Esophagus squamous epithelium (tissue), 4 donors: Measurements from ENCODE around the gene FOXD4.
"Not testable (repeated sequence)": the region's sequence is repeated elsewhere in the genome, so short reads cannot be mapped to it uniquely, and the experiment has no call there.

Experiments
- POLR2A ChIP-seq, 4 donors: fragments of 450-650 bp; IDR thresholded peaks; one replicate each; pipeline ENCODE4 v1.6.1; 2017; ENCODE audit warnings: antibody characterized with exemption in 4 of 4, mild to moderate bottlenecking in 4 of 4, moderate library complexity in 3 of 4
- TF ChIP-seq, protein P1 (sequence below), 6 experiments: fragments of 450-650 bp in 4 of 6; fragments of 200-600 bp in 2 of 6; sonication (generic) in 2 of 6; IDR thresholded peaks; one replicate each; pipeline ENCODE4 v1.5.1; 2016 to 2019; ENCODE audit warnings: antibody characterized with exemption in 6 of 6, mild to moderate bottlenecking in 4 of 6, moderate library complexity in 4 of 6

DNA sequence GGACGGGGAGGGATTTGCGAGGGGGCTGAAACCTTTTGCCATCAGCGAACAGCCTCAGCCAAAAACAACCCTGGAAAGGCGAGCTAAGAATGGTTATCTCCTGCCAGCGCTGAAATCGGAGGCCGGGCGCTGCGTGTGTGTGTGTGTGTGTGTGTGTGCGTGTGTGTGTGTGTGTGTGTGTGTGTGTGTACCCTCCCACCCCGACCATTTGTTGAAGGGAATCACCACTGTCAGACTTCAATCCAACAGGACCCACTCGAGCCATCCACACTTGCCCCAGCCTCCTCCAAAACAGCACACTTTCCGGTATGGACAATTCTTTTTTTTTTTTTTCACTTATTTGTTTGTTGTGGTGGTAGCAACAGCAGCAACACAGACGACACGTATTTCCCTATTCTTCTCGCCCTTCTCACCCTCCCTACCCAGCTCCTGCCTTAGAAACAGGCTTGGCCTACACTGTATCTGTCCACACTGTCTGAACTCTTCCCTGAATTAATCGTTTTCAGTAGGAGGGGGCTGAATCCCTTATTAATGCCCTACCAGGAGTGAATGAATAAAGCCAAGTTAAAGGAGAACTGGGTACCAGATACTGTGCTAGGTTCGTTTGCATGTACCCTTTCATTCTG is 44.2 kb downstream of the FOXD4 start:
- TF ChIP-seq, protein P1, sequence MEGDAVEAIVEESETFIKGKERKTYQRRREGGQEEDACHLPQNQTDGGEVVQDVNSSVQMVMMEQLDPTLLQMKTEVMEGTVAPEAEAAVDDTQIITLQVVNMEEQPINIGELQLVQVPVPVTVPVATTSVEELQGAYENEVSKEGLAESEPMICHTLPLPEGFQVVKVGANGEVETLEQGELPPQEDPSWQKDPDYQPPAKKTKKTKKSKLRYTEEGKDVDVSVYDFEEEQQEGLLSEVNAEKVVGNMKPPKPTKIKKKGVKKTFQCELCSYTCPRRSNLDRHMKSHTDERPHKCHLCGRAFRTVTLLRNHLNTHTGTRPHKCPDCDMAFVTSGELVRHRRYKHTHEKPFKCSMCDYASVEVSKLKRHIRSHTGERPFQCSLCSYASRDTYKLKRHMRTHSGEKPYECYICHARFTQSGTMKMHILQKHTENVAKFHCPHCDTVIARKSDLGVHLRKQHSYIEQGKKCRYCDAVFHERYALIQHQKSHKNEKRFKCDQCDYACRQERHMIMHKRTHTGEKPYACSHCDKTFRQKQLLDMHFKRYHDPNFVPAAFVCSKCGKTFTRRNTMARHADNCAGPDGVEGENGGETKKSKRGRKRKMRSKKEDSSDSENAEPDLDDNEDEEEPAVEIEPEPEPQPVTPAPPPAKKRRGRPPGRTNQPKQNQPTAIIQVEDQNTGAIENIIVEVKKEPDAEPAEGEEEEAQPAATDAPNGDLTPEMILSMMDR (IDR thresholded peaks at IDR 0.05) = not testable (repeated sequence)
- TF ChIP-seq POLR2A (IDR thresholded peaks at IDR 0.05) = not testable (repeated sequence)
